Vagina (tissue), 2 donors: ENCODE measurements around the gene TMCC2. TPM values are rescaled to one million over a fixed set of nuclear protein-coding genes. Genes with fewer than 3 reads are reported as not detected.

Source experiments
- DNase-seq, 2 donors: peaks; one replicate each; pipeline ENCODE4 v3.0.0-alpha.2; 2017; ENCODE audit errors: extremely low spot score in 2 of 2
- H3K27ac ChIP-seq: fragments of 200-600 bp; sonication (generic); one replicate; pipeline ENCODE4 v1.5.1; 2019
- H3K27me3 ChIP-seq: fragments of 200-600 bp; sonication (generic); one replicate; pipeline ENCODE4 v1.5.1; 2019
- H3K36me3 ChIP-seq, 2 donors: fragments of 200-600 bp; sonication (generic); one replicate each; pipeline ENCODE4 v1.5.1; 2017 to 2019
- H3K4me1 ChIP-seq: fragments of 200-600 bp; sonication (generic); one replicate; pipeline ENCODE4 v1.5.1; 2019
- H3K4me3 ChIP-seq, 2 donors: fragments of 200-600 bp; sonication (generic); 1 replicate in 1 of 2; 2 replicates in 1 of 2; pipeline ENCODE4 v1.5.1; 2016 to 2019
- H3K9me3 ChIP-seq: fragments of 200-600 bp; sonication (generic); one replicate; pipeline ENCODE4 v1.5.1; 2019
- POLR2A ChIP-seq, 2 donors: fragments of 450-650 bp; IDR thresholded peaks; one replicate each; pipeline ENCODE4 v1.6.1; 2017; ENCODE audit warnings: antibody characterized with exemption in 2 of 2, mild to moderate bottlenecking in 2 of 2, moderate library complexity in 2 of 2
- POLR2AphosphoS5 ChIP-seq, 2 donors: sonication (generic); formaldehyde crosslinking; IDR thresholded peaks; one replicate each; pipeline ENCODE4 v1.9.0; 2017; ENCODE audit warnings: antibody characterized with exemption in 2 of 2, mild to moderate bottlenecking in 2 of 2, low read depth in 1 of 2; ENCODE audit not compliant: insufficient read depth in 1 of 2
- intact Hi-C: fragments of 100-400 bp; cut with DNase I; formaldehyde crosslinking; loops from one replicate; pipeline ENCODE4 v1.15.1; 2023
- total RNA-seq: library from RNA; depleted of rRNA; stranded (reverse); fragments of >200 nt; gene quantifications from one replicate; pipeline ENCODE4 v1.2.3, GENCODE V29; 2016
- TF ChIP-seq, protein P1 (sequence below), 3 experiments: fragments of 450-650 bp in 2 of 3; fragments of 200-600 bp in 1 of 3; sonication (generic) in 1 of 3; IDR thresholded peaks; one replicate each; pipeline ENCODE4 v1.5.1; 2017 to 2019; ENCODE audit warnings: antibody characterized with exemption in 3 of 3, mild to moderate bottlenecking in 2 of 3, moderate library complexity in 2 of 3

Gene TMCC2
- total RNA-seq, 1 donor from 2014 or later: 4.9 TPM

GRCh38 chr1:205303247-205303888 is 75.6 kb downstream of the TMCC2 start:
- Histone ChIP-seq H3K36me3 (peaks cover 0 to 32% of the 10 kb centered on the region in 2 donors), H3K4me3 (no peak overlapping the region), H3K27ac (no peak overlapping the region), H3K4me1 (peaks cover 5% of the 10 kb centered on the region), H3K27me3 (no peaks in the 10 kb centered on the region), H3K9me3 (no peaks in the 10 kb centered on the region)
- intact Hi-C loops: no loop called here
- TF ChIP-seq POLR2AphosphoS5 (IDR thresholded peaks at IDR 0.05; ENCODE audit: insufficient read depth in 1 of 2, low read depth in 1 of 2) (no peak), POLR2A (IDR thresholded peaks at IDR 0.05) (no peak)
- TF ChIP-seq, protein P1, sequence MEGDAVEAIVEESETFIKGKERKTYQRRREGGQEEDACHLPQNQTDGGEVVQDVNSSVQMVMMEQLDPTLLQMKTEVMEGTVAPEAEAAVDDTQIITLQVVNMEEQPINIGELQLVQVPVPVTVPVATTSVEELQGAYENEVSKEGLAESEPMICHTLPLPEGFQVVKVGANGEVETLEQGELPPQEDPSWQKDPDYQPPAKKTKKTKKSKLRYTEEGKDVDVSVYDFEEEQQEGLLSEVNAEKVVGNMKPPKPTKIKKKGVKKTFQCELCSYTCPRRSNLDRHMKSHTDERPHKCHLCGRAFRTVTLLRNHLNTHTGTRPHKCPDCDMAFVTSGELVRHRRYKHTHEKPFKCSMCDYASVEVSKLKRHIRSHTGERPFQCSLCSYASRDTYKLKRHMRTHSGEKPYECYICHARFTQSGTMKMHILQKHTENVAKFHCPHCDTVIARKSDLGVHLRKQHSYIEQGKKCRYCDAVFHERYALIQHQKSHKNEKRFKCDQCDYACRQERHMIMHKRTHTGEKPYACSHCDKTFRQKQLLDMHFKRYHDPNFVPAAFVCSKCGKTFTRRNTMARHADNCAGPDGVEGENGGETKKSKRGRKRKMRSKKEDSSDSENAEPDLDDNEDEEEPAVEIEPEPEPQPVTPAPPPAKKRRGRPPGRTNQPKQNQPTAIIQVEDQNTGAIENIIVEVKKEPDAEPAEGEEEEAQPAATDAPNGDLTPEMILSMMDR (IDR thresholded peaks at IDR 0.05): no peak
- DNase-seq: no peak

- Histone ChIP-seq H3K4me3 (no peak overlapping the region), H3K27ac (no peak overlapping the region), H3K9me3 (no peaks in the 10 kb centered on the region), H3K36me3 (peaks cover 0 to 32% of the 10 kb centered on the region in 2 donors), H3K4me1 (peaks cover 5% of the 10 kb centered on the region), H3K27me3 (no peaks in the 10 kb centered on the region)
- DNase-seq: no peak
- intact Hi-C loops: no loop called here
- TF ChIP-seq, protein P1 (IDR thresholded peaks at IDR 0.05): no peak
- TF ChIP-seq POLR2AphosphoS5 (IDR thresholded peaks at IDR 0.05; ENCODE audit: insufficient read depth in 1 of 2, low read depth in 1 of 2) (no peak), POLR2A (IDR thresholded peaks at IDR 0.05) (no peak)
Observed at GRCh38 chr1:205304046-205304694, 76.4 kb downstream of the TMCC2 start.

GRCh38 chr1:205304695-205305070 is 76.9 kb downstream of the TMCC2 start:
- intact Hi-C loops: no loop called here
- no peaks in the 10 kb centered on the region for H3K9me3 ChIP-seq
- peaks cover 5% of the 10 kb centered on the region for H3K4me1 ChIP-seq
- H3K27me3 ChIP-seq: no peaks in the 10 kb centered on the region
- H3K36me3 ChIP-seq: peaks cover 0 to 32% of the 10 kb centered on the region in 2 donors
- DNase-seq: no peak
- H3K4me3 ChIP-seq: no peak overlapping the region
- H3K27ac ChIP-seq: no peak overlapping the region
- no peak for TF ChIP-seq POLR2AphosphoS5 (IDR thresholded peaks at IDR 0.05; ENCODE audit: insufficient read depth in 1 of 2, low read depth in 1 of 2)
- no peak for TF ChIP-seq POLR2A (IDR thresholded peaks at IDR 0.05)
- TF ChIP-seq, protein P1 (IDR thresholded peaks at IDR 0.05): no peak

- Histone ChIP-seq H3K27ac (no peak overlapping the region), H3K9me3 (no peaks in the 10 kb centered on the region), H3K4me3 (no peak overlapping the region), H3K4me1 (no peaks in the 10 kb centered on the region), H3K27me3 (no peaks in the 10 kb centered on the region), H3K36me3 (peaks cover 0 to 32% of the 10 kb centered on the region in 2 donors)
- DNase-seq: no peak
- no peak for TF ChIP-seq POLR2AphosphoS5 (IDR thresholded peaks at IDR 0.05; ENCODE audit: insufficient read depth in 1 of 2, low read depth in 1 of 2)
- intact Hi-C loops: no loop called here
Observed at GRCh38 chr1:205306929-205307566, 79.3 kb downstream of the TMCC2 start.

DNA sequence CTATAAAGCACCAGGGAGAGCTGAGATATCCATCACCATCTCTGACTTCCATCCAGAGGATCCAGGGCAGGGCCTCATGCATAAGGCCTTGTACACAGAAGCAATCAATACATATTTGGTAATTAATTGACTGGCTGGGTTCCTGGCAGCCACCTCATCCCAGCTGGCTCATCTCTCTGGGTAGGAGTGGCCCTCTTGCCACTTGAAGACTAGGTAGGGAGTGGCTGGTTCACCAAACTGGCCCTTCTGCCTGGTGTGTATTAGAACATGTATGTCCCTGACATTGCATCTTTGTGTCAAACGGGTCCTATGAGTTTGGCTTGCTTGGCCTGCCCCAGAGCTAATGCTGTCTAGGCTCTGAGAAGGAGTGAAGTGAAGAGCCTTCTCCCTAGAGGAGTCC is 82.0 kb downstream of the TMCC2 start:
- intact Hi-C loops: no loop called here
- Histone ChIP-seq H3K27ac (no peak overlapping the region), H3K27me3 (no peaks in the 10 kb centered on the region), H3K36me3 (peaks cover 0 to 16% of the 10 kb centered on the region in 2 donors), H3K4me3 (no peak overlapping the region), H3K4me1 (peaks cover 15% of the 10 kb centered on the region), H3K9me3 (no peaks in the 10 kb centered on the region)
- TF ChIP-seq POLR2AphosphoS5 (IDR thresholded peaks at IDR 0.05; ENCODE audit: insufficient read depth in 1 of 2, low read depth in 1 of 2): no peak
- TF ChIP-seq, protein P1 (IDR thresholded peaks at IDR 0.05): no peak
- TF ChIP-seq POLR2A (IDR thresholded peaks at IDR 0.05): no peak
- no peak for DNase-seq
